ENCODE data around the gene CCNQ.

GRCh38 chrX:153623310-153624029, 24.5 kb upstream of the CCNQ start:
- TF ChIP-seq CTCF (IDR thresholded peaks at IDR 0.05), result no peak
- TF ChIP-seq POLR2A (IDR thresholded peaks at IDR 0.05), result no peak
